ENCODE results near the gene PRR19.
"Not testable (repeated sequence)": the region's sequence is repeated elsewhere in the genome, so short reads cannot be mapped to it uniquely, and the experiment has no call there.

Gene PRR19, protein sequence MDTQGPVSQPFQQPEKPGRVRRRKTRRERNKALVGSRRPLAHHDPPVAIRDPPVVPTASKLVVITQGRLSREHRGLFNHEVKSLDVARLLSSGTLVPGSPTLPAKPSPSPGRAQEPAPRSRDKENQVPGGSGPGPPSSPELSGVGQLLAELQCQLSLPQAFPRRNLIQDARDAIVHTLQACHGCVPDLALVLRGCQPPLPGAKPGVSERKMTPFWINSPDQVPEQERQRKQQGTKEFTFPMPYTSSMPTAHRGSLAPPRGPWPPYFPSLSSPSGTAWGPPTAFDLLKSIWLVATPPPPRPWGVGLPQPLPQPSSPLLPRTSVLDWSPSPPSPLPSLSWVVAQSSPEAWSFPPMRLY

DNA sequence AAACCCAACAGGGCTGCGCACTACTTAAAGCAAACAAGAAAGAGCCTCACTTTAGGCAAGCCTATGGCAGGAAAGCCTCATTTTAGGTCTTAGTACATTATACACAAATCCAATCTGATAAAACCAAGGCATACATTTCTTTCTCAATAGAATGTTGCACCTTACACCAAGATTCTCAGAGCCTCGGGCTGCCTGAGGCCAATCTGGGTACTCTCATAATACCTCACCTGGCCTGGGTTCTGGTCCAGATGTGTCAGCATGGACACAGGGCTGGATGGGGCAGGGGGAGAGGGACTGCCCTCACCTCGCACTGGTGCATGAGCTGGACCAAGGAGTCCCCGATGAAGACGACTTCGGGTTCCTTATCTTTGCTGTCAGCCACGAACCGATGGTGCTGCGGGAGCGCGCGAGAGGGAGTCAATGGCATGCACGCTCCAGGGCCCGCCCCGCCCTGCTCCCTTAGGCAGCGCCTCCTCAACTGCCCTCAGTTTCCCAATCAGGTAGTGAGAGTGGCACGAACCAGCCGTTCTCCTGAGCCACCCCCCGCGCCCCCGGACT lies at the start of gene PRR19:
Gene PRR19, plus strand, starts transcription at position 487 of the 558 bp plus-strand sequence. CDS start 7,453 bp downstream, outside the sequence.
- no peak for DNase-seq

DNA sequence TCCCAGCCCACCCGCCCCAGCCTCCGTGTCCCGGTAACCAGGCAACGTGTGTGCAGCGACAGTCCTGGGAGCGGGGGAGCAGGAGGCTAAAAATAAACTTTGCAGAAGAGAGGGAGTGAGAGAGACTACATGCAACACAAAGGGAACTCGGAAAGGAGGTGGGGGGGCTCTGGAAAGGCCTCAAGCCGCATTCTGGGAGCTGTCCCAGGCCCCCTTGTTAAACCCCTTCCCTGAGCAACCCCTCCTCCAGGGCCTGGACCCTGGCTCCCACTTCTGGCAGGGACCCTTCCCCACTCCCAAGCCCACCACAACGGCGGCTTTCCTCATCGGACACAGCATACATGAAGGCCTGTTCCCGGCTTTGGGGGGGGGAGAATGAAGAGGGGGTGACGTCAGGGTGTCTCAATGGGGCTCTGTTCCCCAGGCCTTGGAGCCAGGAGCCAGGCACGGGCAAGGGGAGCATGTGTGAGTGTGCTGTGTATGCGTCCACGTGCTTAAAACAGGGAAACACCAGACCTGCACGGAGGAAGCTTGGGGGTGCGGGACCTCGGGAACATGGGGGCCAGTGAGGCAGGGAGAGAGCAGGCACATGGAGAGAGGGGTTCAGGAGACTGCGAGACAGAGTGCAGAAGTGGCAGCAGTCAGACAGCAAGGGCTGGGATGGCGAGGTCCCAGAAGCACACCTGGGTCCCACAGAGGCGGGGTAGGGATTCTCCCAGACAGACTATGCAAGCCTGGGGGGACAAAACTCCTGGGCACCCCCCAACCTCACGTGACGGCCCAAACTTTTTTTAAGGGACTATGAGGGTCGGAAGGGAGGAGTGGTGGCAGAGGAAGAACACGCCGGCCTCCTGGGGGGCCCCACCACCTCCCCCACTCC lies 49.3 kb upstream of the PRR19 start:
- no peak for DNase-seq

DNA sequence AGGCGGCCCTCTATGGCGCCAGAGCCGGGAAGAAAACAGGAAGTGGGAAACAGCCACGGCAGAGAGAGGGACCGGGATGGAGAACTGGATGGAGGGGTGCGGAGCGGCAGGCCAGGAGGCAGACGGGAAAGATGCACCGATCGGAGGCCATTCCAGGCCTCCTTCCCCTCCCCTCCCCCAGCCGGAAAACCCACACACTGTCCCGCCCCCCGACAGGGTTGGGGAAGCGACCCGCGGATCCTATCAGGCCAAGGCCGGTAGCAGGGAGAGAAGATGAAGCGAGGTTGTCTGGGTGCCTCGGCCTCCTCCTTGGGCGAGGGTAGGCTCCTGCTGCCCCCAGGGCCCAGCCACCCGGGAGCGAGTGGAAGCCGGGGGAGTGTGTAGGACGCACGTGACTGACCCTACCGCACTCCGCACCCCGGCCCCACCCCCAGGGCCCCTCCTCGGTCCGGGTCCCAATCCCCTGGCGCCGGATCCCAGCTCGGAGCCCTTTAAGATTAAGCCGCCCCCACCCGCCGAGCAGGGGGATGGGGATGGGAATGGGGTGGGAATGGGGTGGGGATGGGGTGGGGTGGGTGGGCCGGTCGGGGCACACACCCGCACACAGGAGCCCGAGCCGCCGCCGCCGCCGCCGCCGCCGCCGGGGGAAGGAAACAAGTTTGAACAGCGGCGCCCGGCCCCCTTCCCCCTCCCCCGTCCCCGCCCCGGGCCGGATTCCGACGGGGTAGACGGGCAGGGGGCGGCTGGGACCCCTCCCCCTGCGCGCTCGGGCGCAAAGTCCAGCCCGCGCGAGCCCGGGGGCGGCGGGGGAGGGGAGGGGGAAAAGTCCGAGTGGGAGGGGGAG lies 48.5 kb upstream of the PRR19 start:
- no peak for DNase-seq

DNA sequence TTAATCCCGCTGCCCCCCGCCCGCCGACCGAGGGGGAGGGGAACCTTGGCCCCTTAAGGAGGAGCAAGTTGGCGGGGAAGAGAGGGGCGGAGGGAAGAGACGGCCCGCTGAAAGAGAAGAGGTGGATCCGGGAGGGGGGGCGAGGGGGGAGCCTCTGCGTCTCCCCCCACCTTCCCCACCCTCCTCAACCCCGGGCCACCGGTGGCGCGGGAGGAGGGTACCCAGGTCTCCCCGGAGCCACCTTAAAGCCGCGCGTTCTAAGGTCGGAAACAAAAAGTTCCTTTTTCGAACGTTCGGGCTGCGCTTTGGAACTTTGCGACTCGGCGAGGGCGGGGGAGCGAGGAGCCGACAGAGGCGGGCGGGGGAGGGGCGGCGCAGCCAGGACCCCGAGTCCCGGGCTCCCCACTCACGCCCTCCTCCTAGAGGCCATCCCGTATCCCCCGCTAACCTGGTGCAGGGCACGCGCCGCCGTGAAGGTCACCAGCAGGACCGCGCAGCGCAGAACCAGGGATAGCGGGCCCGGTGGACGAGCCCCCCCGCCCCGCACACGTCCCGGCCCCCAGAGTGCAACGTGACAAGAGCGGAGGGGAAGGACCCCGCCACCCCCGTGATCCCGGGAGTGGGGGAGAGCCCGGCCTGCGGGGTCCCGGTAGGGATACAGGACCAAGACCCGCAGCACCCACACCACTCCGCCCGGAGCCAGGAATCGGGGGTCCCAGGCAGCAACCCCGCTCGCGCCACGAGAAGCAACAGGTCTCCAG lies 47.7 kb upstream of the PRR19 start:
- peak; percentile 66 for DNase-seq

DNA sequence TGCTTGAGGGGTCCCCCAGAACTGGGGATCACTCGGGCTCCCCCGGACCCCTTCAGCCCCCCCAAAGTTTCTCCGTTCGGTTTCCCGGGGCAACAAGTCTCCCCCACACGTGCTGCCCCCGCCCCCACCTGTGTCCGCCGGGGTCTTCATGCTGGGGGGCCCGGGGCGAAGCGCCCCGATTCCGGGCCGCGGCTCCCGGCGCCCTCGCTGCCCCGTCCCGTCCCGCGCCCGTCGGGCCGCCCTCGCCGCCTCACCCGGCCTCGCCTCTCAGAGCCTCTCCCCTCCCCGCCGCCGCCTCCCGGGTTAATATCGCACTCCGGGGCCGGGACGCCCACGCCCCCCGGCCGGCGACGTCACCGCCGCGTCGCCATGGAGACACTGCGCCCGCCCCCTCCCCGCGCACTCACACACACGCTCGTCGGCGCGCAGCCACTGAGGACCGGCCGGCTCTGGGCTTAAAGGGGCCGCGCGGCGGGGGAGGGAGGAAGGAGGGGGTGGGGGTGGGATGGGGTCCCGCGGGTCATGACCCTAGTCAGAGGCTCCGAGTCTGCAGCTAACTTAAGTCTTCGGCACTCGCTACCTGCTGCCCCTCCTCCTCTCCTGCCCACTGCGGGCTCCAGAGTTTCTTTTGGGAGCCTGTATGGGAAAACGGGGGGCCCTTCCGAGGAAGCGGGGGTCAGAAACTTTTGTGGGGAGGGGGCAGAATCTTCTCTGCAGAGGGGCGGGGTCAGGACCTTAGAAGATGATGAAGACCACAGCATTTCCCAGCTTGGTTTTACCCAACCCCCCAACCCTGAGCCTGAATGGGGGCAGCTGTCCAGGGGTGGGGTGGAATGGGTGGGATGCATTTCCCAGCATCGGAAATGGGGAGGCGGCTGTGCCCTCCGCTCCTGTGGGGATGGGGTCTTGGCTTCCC lies 46.8 kb upstream of the PRR19 start, which contains the start of gene ERF:
Gene ERF, minus strand, starts transcription at position 279 of the 916 bp plus-strand sequence. Its CDS starts 129 bp downstream, at position 150.
- peak; percentile 85 for DNase-seq

DNA sequence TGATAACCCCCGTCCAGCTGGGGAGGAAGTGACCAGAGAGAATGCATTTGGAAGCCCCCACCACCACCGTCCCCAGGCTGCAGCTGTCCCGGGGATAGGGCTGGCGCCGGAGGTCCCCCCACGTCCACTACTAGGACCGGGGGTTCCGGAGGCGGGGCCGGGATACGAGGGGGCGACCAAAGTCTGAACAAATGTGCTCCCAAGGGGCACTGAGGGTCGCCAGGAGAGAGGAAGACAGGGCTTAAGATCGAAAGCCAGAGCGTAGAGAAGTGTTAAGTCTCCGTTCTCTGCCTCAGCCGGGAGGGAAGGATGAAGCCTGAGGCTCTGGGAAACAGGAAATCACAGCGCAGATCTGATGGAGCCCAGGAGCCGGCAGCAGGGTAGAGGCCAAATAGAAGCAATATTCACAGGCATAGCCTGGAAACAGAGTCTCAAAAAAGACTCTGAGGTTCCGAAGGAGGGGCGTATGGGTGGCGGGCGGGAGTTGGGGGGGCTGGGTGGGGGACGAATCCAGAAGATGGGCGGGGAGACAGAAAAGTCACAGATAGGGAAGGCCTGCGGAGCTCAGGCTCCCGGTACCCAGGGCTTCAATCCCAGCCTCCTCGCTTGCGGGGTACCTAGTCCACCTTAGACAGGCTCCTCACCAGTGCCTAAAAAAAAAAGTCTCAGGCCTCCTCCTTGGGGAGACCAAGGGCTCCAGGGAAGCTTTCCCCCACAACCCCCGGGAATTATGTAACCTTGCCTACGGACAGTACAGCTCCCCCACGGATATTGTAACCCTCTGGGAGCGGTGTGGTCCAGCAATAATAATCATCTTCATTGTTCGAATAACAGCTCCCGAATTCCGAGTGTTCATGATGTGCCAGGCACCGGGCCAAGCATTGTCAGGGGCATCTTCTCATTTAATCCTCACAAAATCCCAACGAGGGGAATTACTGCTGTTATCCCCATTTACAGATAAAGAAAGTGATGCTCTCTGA lies 45.9 kb upstream of the PRR19 start:
- no peak for DNase-seq

DNA sequence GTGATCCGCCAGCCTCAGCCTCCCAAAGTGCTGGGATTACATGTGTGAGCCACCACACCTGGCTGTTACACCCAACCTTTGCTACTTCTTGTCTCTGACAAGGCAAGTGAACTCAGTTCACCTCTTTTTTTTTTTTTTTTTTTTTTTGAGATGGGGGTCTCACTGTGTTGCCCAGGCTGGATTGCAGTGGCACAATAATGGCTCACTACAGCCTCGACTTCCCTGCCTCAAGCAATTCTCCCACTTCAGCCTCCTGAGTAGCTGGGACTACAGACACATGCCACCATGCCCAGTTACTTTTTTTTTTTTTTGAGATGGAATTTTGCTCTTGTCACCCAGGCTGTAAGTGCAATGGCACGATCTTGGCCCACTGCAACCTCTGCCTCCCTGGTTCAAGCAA lies 44.1 kb upstream of the PRR19 start:
- DNase-seq = not testable (repeated sequence)

DNA sequence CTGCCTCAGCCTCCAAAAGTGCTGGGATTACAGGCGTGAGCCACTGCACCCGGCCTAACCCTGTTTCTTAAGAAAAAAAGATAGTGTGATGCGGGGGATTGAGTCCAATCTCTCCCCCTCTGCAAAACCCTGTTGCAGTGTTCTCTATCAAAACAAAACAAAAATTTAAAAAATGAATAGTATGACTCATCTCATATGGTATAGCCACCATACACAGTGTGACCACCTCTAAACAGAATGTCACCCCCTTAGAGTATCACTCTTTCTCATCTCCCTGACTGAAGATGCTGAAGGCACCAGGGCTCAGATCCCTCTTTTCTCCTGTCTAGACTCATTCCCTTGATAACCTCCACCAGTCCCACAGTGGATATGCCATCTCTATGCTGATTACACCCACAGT lies 40.2 kb upstream of the PRR19 start:
- DNase-seq = no peak

DNA sequence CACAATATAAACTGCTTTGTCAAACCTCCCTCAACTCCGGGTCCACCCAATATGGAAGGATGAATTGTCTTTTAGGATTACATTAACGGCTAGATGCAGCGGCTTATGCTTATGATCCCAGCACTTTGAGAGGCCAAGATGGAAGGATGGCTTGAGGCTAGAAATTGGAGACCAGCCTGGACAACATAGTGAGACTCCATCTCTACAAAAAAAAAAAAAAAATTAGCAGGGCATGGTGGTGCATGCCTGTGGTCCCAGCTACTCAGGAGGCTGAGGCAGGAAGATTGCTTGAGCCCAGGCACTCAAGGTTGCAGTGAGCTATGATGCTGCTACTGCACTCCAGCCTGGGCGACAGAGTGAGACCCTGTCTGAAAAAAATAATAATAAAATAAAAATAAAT lies 35.8 kb upstream of the PRR19 start:
- not testable (repeated sequence) for DNase-seq

DNA sequence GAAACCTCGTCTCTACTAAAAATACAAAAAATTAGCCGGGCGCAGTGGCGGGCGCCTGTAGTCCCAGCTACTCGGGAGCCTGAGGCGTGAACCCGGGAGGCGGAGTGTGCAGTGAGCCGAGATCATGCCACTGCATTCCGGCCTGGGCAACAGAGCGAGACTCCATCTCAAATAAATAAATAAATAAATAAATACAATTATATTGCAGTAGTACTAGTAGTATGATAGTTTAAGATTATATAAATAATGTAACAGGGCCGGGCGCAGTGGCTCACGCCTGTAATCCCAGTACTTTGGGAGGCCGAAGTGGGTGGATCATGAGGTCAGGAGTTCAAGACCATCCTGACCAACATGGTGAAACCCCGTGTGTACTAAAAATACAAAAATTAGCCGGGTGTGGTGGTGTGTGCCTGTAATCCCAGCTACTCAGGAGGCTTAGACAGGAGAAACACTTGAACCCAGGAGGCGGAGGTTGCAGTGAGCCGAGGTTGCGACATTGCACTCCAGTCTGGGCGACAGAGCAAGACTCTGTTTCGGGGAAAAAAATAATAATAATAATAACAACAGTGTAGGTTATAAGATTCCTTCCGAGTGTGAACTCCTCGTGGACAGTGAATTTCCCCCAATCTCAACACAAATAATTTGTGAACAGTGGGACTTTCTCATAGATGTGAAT lies 34.9 kb upstream of the PRR19 start:
- DNase-seq = not testable (repeated sequence)

DNA sequence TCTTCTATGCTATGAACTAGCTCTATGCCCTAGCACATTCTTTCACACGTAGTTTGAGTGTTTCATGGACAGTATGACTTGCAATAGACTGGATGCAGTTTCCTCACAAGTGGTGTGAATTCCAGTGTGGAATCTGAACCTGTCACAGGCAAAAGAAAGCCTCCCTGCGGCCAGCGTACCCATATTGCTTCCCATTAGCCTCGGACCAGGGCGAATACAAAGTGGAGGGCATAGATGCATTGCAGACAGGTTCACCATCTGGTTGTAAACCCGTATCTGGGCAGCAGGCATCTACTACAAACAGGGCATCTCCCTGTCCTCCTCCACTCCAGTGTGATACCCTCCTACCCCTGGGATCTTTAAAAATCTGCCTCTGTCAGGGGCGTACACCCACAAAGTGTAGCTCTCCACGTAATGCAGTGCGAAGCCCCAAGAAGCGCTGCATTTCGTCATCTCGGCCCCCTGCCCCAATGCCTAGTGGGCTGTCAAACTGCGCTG lies 34.2 kb upstream of the PRR19 start:
- DNase-seq = no peak

DNA sequence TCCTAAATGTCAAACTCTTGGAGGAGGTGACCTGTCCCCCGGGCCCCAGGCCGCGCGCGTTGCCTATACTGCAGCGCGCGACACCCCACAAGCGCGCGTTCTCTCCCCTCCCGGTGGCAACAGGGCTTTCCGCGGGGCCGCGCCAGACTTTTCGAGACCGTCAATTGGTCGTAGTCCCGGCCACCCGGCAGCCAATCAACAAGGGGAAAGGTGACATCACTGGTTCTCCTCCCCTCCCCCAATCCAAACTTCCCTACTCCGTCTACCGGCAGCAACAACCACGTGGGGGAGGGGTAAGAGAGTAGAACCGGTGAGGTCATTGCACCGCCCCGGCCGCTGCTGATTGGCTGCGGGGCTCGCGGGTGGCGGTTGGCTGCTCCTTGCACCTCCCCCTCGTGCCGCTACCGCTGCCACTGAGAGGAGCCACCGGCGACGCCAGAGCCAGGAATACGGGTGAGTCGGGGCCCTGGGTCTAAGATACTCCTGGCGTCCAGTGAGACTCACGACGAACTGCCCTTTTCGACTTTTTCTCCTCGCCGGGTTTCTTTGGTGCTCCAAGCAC lies 33.7 kb upstream of the PRR19 start:
- peak; percentile 99 for DNase-seq

DNA sequence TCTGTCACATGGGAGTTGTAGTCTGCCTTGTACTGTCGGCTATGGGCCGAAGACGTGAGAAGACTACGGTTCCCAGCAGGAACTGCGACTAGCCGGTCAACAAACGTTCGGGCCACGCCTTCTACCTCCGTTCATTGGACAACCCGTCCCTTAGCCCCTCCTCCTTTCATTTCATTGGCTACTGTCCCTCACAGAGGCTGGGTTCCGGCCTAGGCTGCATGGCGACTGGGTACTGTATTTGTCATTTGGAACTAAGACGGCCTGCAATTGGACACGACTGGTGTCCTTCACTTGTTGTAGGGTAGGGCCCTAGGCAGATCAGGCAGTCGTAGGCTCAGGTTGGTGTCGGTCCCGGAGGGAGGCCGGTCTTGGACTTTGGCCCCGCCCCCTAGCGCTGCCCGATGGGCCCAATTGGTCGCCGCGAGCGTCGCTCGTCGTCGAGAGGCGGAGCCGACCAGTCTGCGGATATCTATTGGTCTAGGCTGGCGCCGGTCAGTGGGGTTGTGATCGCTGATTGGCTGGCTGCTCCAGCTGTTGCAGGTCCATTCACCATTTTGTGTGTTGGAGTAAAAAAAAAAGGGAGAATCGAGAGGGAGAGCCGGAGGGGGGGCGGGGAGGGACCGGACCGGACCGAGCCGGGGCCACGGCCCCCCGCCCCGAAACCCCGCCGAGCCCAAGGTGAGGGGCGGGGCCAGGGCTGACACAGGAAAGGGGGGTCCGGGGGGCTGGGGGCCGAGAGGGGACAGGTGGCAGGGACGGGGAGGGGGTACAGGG lies 33.0 kb upstream of the PRR19 start, which contains the start of gene CIC:
Gene CIC, plus strand, starts transcription at position 549 of the 774 bp plus-strand sequence. CDS start 2,532 bp downstream, outside the sequence.
- DNase-seq = peak; percentile 99

DNA sequence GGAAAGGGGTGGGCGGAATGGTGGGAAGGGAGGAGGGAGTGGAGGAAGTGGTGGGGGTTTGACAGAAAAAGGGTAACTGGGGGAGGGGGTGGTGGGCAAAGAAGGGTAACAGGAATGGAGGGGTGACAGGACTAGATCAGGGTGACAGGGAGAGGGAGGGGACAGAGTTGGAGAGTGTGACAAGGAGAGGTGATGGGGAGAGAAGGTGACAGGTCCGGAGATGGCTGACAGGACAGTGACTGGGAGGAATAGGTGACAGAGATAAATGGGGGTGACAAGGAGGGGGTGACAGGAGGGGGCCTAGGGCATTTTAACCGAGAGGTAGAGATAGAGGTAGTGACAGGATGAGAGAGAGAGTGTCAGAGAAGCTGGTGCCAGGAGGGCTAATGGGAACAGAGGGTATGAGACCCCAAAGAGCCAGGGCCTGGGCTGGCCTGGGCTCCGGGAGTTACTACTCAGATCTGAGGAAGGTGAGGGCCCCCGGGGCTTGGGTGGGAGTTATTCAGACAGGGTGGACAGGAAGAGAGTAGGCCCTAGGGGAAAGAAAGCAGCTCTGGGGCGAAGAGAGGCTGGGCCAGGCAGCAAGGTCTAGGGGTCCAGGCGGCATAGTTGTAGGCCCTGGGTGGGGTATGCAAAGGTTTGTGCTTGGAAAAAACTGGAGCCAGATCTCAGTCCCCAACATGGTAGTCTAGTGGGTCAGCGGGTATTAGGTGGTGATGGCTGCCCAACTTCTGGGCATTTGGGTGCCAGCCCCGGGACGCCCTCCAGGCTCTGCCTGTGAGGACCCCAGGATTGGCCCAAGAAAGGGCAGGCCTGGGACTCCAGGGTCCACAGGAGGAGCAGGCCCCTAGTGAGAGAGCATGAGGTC lies 32.2 kb upstream of the PRR19 start:
- DNase-seq = no peak

DNA sequence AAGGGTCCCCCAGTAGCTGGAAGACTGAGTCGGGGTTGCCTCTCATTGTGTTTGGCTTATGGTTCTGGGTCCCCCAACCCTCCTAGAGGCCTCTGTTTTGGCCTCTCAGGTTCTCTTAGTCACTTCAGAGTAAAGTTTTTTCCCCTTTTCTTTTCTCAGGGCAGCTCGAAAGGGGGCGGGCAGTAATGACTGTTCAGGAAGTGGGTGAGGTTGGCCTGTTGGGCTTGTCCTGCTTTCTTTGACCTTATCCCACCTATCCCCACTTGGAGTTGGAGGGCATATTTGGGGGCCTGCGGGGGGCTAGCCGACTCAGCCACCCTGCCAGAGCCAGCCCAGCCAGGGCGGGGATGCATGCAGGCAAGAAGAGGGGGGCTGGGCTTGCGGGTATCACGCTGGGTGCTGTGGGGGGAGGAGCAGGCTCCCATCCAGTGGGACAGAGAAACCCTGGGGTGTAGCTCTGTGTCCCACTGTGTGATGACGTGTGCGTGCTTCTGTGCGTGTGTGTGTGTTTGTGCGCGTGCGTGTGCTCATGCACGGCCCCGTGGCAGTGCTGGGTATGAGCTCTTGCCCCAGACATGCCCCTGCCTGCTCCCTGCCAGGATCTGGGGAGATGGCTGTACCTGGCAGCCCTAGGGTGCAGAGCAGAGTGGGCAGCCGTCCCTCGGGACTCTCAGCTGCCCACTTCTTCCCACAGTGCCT lies 31.4 kb upstream of the PRR19 start:
- peak; percentile 41 for DNase-seq

DNA sequence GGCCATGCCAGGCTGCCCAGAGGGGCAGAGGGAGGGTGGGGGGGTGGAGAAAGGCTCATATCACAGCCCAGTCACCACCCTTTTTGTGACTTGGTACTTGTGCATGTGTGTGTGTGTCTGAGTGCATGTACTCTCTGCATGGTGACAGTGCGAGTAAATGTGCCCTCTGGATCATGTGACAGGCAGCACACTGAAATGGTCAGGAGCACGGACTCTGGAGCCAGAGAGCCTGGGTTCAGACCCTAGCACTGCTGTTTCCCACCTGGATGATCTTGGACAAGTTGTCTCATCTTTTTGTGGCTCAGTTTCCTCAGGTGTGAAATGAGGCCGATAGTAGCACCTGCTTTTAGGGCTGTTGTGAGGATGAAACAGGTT lies 30.9 kb upstream of the PRR19 start:
- DNase-seq = no peak

Measured in NK-92 treated with Interleukin-12 subunit alpha and Interleukin-12 subunit beta, amount 100 ng/mL, for 24 hours (cell line).